HG03135 (cell line): ENCODE data around the gene PPDPF.

ENCODE experiments used
- ATAC-seq: cut with Tn5 transposase; IDR thresholded peaks from one replicate; pipeline ENCODE4 v1.9.1; 2021; ENCODE audit warnings: mild to moderate bottlenecking, moderate library complexity; ENCODE audit not compliant: unreplicated experiment

PPDPF gene

GRCh38 chr20:63519668-63520503, 679 bp upstream of the PPDPF start:
- peak; percentile 37 for ATAC-seq

GRCh38 chr20:63520934-63521601, 503 bp downstream of the PPDPF start:
- ATAC-seq = peak; percentile 42

- ATAC-seq = no peak
These were observed 1.0 kb downstream of the PPDPF start for GRCh38 chr20:63521602-63522001.

GRCh38 chr20:63522091-63522868, 1.7 kb downstream of the PPDPF start:
- ATAC-seq = no peak

- ATAC-seq = no peak
These were observed 2.5 kb downstream of the PPDPF start for GRCh38 chr20:63522981-63523611.

- no peak for ATAC-seq
These were observed 4.6 kb downstream of the PPDPF start for GRCh38 chr20:63525185-63525584.

- no peak for ATAC-seq
These were observed 5.4 kb downstream of the PPDPF start for GRCh38 chr20:63525971-63526370.

GRCh38 chr20:63527184-63527583, 6.6 kb downstream of the PPDPF start:
- no peak for ATAC-seq

- ATAC-seq = no peak
These were observed 8.8 kb downstream of the PPDPF start for GRCh38 chr20:63529180-63529860.

GRCh38 chr20:63529861-63530787, 9.6 kb downstream of the PPDPF start:
- no peak for ATAC-seq

GRCh38 chr20:63530788-63531160, 10.2 kb downstream of the PPDPF start:
- no peak for ATAC-seq

- ATAC-seq = no peak
These were observed 11.3 kb downstream of the PPDPF start for GRCh38 chr20:63531686-63532448.

GRCh38 chr20:63532449-63532971, 11.9 kb downstream of the PPDPF start:
- no peak for ATAC-seq

GRCh38 chr20:63533388-63533787, 12.8 kb downstream of the PPDPF start:
- ATAC-seq = no peak

- ATAC-seq = no peak
These were observed 13.4 kb downstream of the PPDPF start for GRCh38 chr20:63533871-63534393.

GRCh38 chr20:63534427-63534830, 13.9 kb downstream of the PPDPF start:
- no peak for ATAC-seq

GRCh38 chr20:63534831-63535651, 14.5 kb downstream of the PPDPF start:
- ATAC-seq = no peak
